ENCODE data around the gene GTF2F1. TPM values are rescaled to one million over a fixed set of nuclear protein-coding genes. Genes with fewer than 3 reads are reported as not detected.
"Not testable (repeated sequence)": the region's sequence is repeated elsewhere in the genome, so short reads cannot be mapped to it uniquely, and the experiment has no call there.

GTF2F1 gene
- total RNA-seq = 36.0 TPM

DNA sequence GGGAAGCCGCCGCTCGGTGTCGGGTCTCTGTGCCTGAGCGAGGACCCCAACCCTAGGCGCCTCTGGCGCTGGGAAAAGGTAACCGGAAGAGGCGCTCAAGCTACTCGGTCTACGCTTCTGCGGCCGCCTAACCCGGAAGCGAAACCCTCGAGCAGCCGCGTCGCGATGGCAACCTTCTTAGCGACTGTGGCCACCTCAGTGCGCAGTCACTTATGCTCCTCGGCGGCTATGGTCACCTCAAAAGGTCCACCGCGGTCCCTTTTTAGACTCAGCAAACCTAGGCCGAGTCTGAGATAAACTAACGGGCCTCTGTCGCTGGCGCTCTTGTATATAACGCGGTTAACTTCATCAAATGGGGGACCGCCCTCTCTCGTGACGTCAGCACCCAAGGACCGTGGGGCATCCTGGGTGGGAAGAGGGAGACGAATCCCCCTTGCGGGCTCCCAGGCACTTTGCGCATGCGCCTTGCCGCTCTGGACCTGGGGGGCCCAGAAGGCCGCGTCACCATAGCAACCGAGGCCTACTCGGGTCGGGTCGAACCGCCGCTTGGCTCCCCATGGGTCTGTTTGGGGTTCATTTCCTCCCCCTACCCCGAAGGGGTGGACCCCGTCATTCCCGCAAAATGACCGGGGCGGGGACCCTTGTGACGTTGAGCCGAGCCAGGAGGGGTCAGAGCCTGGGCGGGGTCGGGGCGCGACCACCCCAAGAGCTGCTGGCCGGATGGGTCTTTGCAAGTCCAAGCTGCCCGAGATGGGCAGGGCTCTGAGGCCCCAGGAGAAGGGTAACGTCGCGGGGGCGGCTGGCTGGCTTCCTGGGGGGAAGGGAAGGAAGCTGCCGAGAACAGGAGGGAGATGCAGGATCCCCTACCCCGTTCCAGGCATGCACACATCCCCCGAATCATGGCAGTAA, at the start of gene GTF2F1:
Gene GTF2F1, minus strand, starts transcription at position 91 of the 909 bp plus-strand sequence. CDS start 169 bp downstream, outside the sequence.
- peak; percentile 87 for DNase-seq

- no peak for DNase-seq
Observed at GRCh38 chr19:6442087-6442688, 49.2 kb upstream of the GTF2F1 start.

GRCh38 chr19:6440905-6441304, 47.9 kb upstream of the GTF2F1 start:
- DNase-seq = no peak

DNA sequence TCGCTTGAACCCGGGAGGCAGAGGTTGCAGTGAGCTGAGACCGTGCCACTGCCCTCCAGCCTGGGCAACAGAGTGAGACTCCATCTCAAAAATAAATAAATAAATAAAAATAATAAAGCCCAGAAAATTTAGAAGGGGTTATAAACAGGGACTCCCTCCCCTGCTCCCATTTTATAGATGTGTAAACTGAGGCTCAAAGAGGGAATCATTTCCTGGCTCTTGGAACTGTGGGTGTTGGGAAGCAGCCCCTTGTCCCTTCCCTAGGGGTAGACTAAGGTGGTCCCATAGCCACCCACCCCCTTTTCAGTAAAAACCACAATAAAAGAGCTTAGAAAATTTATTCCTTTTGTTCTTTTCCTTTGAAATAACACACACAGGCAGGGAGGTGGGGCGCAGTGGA, 46.8 kb upstream of the GTF2F1 start:
- DNase-seq = no peak

DNA sequence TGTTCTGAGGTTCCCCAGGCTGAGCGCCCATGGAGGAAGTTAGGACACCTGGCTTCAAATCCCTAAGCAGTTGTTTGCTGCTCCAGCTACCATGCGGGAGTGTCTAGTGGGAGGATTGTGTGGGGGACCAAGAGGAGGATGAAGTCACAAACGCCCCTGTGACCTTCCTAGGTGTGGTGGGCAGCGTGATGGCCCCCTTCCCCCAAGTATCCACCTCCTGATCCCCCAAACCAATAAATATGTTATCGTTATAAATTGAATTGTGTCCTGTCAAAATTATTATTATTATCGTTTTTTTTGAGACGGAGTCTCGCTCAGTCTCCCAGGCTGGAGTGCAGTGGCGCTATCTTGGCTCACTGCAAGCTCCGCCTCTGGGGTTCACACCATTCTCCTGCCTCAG, 40.7 kb upstream of the GTF2F1 start, which contains the start of gene SLC25A41:
Gene SLC25A41, minus strand, starts transcription at position 101 of the 400 bp plus-strand sequence. Its CDS starts 70 bp downstream, at position 31.
- no peak for DNase-seq

- DNase-seq = no peak
Observed at GRCh38 chr19:6433165-6433564, 40.2 kb upstream of the GTF2F1 start.

DNA sequence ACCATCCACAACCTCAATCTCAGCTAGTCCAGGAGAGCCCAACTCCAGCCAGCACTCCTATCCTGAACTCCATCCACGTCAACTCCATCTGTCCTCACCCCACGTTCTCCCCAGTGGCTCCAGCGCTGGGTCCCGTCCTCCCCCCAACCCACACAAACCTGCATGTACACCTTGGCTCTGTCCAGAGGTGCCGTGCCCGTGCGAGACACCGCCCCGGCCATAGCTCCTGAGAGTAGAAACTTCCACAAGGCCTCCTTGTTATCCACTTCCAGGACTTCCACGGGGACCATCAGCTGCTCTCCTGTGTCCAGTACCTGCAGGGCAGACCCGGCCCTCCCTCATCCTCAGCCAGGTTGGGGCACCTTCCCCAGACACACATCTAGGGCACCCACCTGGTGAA, 38.9 kb upstream of the GTF2F1 start:
- DNase-seq = no peak

- no peak for DNase-seq
Observed at GRCh38 chr19:6429419-6430221, 36.7 kb upstream of the GTF2F1 start.

DNA sequence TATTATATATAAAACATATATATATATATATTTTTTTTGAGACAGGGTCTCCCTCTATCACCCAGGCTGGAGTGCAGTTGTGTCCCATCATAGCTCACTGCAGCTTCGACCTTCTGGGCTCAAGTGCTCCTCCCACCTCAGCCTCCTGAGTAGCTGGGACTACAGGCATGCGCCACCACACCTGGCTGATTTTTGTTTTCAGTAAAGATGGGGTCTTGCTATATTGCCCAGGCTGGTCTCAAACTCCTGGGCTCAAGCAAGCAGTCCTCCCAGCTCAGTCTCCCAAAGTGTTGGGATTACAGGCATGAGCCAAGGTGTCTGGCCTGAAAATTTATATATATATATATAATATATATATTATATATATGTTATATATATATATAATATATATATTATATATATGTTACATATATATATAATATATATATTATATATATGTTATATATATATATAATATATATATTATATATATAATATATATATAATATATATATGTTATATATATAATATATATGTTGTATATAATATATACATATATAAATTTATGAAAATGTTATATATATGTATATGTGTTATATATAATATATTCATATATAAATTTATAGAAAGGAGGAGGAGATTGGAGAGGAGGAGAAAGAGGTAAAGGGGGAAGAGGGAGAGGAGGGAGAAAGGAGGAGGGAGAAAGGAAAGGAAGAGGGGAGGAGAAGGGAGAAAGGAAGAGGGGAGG, 35.9 kb upstream of the GTF2F1 start:
- DNase-seq = not testable (repeated sequence)

GRCh38 chr19:6427131-6427530, 34.2 kb upstream of the GTF2F1 start:
- no peak for DNase-seq

- DNase-seq = no peak
Observed at GRCh38 chr19:6425732-6426620, 33.0 kb upstream of the GTF2F1 start.

DNA sequence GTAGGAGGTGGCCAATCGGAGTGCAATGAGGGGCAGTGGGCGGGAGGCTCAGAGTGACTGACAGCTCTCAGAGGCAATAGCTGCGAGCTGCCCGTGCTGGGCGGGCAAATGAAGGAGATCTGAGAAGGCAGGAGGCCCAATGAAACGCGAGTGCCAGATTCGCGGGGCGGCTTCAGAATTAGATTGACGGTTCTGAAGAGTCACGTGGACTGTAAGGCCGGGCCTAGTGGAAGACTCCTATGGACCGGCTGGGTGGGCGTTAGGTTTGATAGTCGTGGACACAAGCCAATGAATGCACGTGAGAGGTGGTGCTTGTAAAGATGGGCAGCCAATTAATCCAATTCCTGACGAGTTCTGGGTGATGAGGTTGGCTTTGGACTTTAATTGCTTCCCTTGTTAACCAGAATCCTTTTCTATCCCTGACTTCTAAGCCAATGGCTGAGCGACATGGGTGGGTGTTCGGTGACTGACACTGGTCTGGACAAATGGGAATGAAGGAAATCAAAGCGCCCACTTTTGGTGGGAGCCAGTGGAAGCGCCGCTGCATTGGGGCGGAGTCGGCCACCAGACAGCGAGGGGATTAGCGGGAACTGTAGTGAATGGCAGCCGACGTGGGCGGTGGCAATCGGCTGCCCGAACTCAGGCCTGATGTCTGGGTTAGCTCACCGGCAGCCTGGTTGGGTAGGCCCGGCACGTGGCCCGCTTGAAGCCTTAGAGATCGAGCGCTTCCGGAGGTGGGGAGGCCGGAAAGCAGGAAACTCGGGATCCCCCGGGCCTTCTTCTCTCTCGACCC, 32.2 kb upstream of the GTF2F1 start:
- peak; percentile 99 for DNase-seq

DNA sequence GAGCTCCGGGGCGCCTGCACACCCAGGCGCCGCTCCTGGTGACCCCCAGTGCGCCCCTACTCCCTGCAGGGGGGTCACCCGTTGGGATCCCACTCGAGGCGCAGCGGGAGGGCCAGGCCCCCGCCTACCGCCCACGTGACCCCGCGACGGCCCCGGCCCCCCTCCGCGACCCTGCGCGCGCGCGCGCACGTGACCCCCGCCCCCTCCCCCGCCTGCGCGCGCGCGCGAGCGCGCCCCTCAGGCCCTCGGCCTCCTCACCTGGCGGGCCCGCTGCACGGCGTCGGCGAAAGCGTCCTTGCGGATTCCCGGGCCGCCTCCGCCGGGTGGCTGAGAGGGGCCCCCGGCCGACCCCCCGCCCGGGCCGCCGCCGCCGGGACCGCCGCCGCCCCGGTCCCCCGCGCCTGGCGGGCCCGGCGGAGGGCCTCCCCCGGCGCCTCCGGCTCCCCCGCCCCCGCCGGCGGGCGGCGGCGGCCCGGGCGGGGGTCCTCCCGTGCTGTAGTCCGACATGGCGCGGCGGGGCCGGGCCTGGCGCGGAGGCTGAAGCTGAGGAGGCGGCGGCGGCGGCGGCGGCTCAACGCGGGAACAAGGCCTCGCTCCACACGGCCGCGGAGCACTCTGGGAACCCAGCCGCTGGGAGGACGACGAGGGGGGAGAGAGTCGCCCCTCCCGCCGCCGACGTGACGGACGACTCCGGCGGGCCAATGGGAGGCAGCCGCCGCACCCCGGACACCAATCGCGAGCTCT, 31.4 kb upstream of the GTF2F1 start, which contains the start of gene KHSRP:
Gene KHSRP, minus strand, starts transcription at position 617 of the 744 bp plus-strand sequence. Its CDS starts 110 bp downstream, at position 507.
- DNase-seq = no peak

DNA sequence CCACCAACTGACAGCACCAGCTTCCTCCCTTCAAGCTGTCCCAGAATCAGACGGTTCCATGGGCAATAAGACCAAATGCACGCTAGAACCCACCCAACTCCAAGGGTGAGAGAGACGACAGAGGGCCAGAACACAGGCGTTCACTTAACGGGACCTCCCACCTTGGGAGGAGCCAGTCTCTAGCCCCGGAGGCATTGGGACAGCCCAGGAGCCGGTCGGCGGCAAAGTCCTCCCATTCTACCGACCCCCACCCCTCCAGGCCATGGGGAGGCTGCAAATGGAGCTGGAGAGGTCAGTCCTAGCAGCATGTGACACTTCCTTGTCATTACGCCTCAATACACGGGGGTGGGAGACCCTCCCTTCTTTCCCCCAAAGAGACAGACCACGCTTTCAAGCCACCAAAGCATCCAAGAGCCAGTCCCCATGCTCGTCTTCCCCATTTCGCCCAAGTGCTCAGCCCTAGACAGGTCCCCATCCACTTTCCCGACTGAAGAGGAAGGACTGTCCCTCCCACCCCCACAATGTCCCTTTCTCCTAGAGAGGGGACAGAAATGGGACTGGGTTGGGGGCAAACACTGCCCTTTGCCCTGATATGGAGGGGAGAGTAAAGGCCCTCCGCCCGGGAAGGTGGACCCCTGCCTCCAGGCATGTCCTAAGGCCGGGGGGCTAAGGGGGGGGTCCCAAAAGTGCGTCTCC, 30.7 kb upstream of the GTF2F1 start:
- no peak for DNase-seq

DNA sequence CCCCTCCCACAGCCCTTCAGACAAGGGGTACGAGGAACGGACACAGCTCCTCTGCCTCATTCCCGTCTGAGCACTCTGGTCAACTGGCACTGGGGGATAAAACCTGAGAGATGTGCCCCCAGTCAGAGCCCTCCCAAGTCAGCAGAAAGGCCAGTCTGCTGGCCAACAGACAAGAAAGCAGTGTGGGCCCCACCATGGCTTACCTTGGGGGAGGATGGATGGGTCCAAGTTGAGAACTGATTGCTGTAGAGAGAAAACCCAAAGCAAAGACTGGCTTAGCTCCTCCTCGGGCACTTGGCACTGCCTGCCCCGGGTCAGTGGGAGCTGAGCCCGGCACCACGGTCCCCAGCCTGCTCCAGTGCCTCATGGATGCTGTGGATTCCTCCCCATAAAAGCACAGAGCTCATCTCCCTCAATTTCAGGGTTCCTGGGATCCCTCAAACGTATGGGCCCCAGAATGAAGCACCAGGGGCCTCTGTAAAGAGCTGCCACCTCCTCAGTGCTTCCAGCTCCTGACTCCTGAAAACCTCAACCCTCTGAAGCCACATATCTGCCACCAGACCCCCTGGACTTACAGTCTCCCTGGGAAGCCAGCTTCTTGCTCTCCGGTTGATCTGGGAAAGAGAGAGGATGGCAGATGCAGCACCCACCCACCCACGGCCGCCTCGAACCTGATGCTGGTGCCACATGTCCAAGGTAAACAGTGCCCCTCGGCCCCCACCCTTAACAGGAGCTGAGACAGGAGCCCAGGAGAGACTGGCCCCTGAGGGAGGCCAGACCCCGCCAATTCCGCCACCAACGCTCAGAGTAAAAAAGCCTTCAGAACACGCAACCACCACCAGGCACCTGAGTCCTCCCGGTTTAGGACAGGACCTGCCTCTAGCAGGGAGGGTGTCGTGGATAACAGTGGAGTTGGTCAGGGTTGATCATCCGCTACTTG, 28.4 kb upstream of the GTF2F1 start:
- no peak for DNase-seq

DNA sequence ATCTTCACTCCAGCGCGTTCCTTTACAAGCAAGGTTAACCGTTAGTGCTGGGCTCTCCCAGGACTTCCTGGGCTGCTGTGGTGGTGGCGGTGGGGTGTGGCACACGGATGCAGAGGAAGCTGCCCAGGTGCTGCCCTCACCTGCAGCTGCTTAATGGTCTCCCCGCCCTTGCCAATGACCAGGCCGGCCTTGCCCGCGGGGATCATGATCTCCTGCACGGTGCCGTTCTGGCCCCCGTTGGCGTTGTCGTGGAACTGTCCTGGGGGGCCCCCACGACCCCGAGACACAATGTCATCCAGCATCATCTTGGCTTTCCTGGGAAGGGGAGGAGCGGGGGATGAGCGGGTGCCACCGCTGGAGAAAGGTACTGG, 25.6 kb upstream of the GTF2F1 start:
- no peak for DNase-seq
